Muscle of arm (tissue), 14 donors: ENCODE measurements around the gene TBCE. TPM values are rescaled to one million over a fixed set of nuclear protein-coding genes. Genes with fewer than 3 reads are reported as not detected.

ENCODE experiments used
- DNase-seq: peaks from one replicate; pipeline ENCODE4 v3.0.0-alpha.2; 2013
- long read RNA-seq, 11 donors: transcript quantifications; one replicate each; lab custom pipeline, GENCODE V29; 2026
- polyA plus RNA-seq, 12 donors: library from polyadenylated mRNA; unstranded; fragments of 120-200 nt; gene quantifications; one replicate each; pipeline ENCODE4 v1.2.1, GENCODE V29; 2013; ENCODE audit not compliant: insufficient read length in 12 of 12

Gene TBCE, protein sequence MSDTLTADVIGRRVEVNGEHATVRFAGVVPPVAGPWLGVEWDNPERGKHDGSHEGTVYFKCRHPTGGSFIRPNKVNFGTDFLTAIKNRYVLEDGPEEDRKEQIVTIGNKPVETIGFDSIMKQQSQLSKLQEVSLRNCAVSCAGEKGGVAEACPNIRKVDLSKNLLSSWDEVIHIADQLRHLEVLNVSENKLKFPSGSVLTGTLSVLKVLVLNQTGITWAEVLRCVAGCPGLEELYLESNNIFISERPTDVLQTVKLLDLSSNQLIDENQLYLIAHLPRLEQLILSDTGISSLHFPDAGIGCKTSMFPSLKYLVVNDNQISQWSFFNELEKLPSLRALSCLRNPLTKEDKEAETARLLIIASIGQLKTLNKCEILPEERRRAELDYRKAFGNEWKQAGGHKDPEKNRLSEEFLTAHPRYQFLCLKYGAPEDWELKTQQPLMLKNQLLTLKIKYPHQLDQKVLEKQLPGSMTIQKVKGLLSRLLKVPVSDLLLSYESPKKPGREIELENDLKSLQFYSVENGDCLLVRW
- polyA plus RNA-seq, result 10 to 100 TPM in 11 of 12 donors, not detected in 1; 32.2 to 64.2 (median 56.0) TPM
- long read RNA-seq, donor 1, full-length matches to known transcripts, result 3 of 13 reads
- long read RNA-seq, donor 1, partial matches to known transcripts, result 10 of 13 reads
- long read RNA-seq, donor 1, other reads (novel, unspliced or antisense), result 0 of 13 reads
- long read RNA-seq, donor 2, full-length matches to known transcripts, result 13 of 13 reads
- long read RNA-seq, donor 2, partial matches to known transcripts, result 0 of 13 reads
- long read RNA-seq, donor 2, other reads (novel, unspliced or antisense), result 0 of 13 reads
- long read RNA-seq, donor 3, full-length matches to known transcripts, result 6 of 6 reads
- long read RNA-seq, donor 3, partial matches to known transcripts, result 0 of 6 reads
- long read RNA-seq, donor 3, other reads (novel, unspliced or antisense), result 0 of 6 reads
- long read RNA-seq, donor 4, partial matches to known transcripts, result 0 of 3 reads
- long read RNA-seq, donor 4, other reads (novel, unspliced or antisense), result 0 of 3 reads
- long read RNA-seq, donor 5, full-length matches to known transcripts, result 8 of 17 reads
- long read RNA-seq, donor 5, partial matches to known transcripts, result 0 of 17 reads
- long read RNA-seq, donor 5, other reads (novel, unspliced or antisense), result 9 of 17 reads
- long read RNA-seq, donor 6, full-length matches to known transcripts, result 6 of 6 reads
- long read RNA-seq, donor 6, partial matches to known transcripts, result 0 of 6 reads
- long read RNA-seq, donor 6, other reads (novel, unspliced or antisense), result 0 of 6 reads
- long read RNA-seq, donor 7, full-length matches to known transcripts, result 4 of 4 reads
- long read RNA-seq, donor 7, partial matches to known transcripts, result 0 of 4 reads
- long read RNA-seq, donor 7, other reads (novel, unspliced or antisense), result 0 of 4 reads
- long read RNA-seq, donor 8, full-length matches to known transcripts, result 7 of 19 reads
- long read RNA-seq, donor 8, partial matches to known transcripts, result 7 of 19 reads
- long read RNA-seq, donor 8, other reads (novel, unspliced or antisense), result 5 of 19 reads
- long read RNA-seq, donor 9, full-length matches to known transcripts, result 5 of 5 reads
- long read RNA-seq, donor 9, partial matches to known transcripts, result 0 of 5 reads
- long read RNA-seq, donor 9, other reads (novel, unspliced or antisense), result 0 of 5 reads
- long read RNA-seq, donor 10, full-length matches to known transcripts, result 3 of 3 reads
- long read RNA-seq, donor 10, partial matches to known transcripts, result 0 of 3 reads
- long read RNA-seq, donor 10, other reads (novel, unspliced or antisense), result 0 of 3 reads
- long read RNA-seq, donor 11, full-length matches to known transcripts, result 9 of 9 reads
- long read RNA-seq, donor 11, partial matches to known transcripts, result 0 of 9 reads
- long read RNA-seq, donor 11, other reads (novel, unspliced or antisense), result 0 of 9 reads

GRCh38 chr1:235367000-235367908 lies at the start of gene TBCE:
TSS of gene TBCE (plus strand) at chr1:235367427. CDS start at chr1:235380050, 12,623 bp downstream.
- DNase-seq, result peak; percentile 98

DNA sequence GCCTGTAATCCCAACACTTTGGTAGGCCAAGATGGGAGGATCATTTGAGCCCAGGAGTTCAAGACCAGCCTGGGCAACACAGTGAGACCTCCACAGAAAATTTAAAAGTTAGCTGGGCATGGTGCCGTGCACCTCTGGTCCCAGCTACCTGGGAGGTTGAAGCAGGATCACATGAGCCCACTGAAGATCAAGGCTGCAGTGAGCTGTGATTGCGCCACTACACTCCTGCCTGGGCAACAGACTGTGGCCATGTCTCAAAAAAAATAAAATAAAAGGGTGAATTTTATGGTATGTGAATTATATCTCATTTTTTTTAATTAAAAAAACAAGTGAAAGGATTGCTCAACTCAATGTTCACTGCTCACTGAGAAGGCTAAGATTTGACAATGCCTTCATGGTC lies 48.0 kb upstream of the TBCE start:
- no peak for DNase-seq

GRCh38 chr1:235320521-235321179 lies 46.6 kb upstream of the TBCE start:
- DNase-seq, result no peak

DNA sequence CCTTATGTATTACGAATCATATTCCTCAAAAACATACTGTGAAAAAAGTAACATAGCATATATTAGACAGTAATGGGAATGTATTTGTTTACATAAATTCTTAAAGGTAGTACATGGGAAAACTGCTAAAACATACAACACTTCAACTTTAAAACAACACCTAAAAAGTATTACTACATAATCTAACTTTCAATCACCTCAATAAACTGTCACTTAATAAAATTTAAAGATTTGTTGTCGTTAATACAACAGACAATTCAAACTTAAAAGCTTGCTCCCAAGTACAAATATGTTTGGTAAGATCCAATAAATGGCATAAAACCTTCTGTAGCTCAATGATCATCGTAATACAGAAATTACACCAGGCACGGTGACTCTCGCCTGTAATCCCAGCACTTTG lies 42.9 kb upstream of the TBCE start:
- DNase-seq, result no peak

DNA sequence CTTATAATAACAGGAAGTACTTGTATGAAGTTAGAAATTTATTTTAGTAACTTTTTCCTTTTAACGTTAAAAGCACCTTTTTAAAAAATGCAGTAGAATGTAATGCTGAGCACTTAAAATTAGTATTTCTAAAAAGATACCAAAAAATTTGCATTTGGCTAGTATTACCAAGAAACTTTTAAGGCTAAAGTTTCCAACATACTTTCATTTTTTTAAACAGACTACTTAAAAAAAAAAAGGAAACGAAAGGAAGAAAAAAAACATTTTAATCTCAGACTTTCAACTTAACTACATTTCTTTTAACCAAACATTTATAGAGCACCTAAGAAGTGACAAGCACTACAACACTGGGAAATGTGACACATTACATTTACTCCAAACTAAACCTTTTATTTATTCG lies 42.1 kb upstream of the TBCE start:
- no peak for DNase-seq

- no peak for DNase-seq
Measured at GRCh38 chr1:235325854-235326253, 41.4 kb upstream of the TBCE start.

GRCh38 chr1:235326719-235327558 lies 40.3 kb upstream of the TBCE start:
- DNase-seq, result peak; percentile 40

DNA sequence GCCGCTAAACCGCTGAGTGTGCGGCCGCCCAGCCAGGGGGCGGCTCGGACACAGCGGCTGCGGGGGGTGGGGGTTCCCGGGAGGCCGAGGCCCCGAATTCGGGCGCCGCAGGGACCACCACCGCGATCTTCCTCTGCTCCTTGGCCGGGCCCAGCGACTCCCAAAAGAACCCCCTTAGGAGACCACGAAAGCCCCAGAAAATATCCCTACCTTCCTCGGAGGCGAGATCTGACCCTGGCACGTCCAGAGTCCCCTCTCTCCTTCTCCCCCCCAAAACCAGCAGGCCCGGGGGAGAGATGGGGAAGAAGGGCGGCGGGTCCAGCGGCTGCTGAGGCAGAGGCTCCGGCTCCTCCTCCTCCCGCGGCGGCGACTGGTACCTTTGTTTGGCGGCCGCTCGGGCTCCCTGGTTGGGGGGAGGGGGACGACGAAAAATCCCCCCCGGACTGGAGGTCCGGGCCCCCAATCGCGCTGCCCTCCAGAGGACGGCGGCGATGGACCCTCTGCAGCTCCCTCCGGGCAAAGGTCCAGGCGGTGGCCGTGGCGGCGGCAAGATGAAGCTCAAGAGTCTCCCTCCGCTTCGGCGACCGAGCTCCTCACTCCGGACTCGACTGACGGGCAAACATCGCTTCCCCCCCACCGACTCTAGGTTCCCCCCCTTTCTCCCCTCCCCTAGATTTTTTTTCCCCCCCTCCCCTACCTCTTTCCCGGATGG lies 39.5 kb upstream of the TBCE start, which contains the start of gene ARID4B:
ARID4B (minus strand) TSS at position 621 of the 712 bp plus-strand sequence. CDS start 1,260 bp downstream, outside the sequence.
- DNase-seq, result no peak

DNA sequence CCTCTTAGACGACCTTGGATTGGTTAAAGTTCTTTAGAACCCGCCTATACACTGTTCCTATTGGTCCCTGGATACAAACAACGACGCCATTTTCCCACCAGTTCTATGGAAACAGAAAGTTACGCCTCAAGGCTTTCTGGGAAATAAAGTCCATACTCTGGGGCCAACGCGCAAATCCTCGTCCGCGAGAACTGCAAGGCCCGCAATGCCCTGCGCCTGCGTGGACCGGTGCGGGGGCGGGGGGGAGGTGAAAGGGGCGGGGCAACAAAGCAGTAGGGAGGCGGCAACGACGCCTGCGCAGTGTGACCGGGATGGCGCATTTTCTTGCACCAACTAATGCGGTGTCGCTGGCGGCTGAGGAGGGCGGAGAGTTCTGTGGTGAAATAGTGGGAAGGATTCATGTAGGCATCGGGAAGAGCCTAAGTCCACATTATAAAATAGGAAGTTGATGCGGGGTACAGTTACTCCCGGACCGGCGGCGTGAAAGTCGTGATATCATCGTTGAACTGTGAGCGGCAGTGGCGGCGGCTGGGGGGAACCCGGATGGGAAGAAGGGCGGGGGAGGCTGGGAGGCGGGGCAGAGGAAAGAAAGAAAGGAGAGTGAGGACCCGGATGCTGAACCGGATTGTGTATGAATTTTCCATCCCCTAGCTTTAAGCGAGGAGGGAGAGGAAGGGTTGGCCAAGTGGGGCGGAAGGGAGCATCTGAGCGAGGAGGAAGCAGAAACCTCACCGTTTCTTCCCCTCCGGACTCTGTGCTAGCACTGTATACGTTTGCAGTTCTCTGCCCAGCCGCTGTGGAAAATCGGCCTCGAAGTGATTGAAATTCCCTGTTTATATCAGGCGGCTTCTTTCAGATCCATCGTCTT lies 38.7 kb upstream of the TBCE start, which contains the start of gene GGPS1:
GGPS1 (plus strand) TSS at position 300 of the 868 bp plus-strand sequence. CDS start 6,695 bp downstream, outside the sequence.
- DNase-seq, result peak; percentile 99

DNA sequence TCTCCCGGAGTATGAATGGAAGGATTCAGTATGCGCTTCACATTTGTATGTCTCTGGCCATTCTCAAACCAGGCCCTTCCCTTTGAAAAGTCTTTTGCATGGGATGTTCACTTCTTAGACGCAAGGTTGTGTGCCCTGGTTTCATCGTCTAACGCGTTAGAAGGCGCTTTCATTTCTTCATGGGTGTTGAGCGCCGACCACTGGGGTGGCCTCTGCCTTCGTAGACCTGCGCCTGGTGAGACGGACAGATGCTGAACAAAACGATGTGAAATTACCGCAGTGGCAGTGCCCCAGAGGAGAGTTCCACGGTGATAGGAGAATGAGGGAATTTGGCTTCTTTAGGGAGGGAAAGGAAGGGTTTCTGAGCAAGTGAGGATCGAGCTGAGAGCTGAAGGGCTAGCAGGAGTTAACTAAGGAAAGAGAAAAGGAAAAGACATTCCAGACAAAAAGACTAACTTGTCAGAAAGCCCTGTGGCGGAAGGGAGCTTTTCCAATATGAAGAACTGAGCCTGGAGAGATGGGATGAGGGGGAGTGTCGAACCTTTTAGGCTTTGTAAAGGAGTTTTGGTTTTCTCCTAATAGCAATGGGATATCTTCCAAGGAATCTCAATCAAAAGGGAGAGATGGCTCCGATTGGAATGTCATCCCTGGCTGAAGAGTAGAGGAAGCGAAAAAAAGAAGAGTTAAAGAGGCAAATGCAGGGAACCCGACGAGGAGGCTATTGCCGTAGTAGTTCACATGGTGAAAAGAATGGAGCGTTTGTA lies 37.9 kb upstream of the TBCE start:
- no peak for DNase-seq

- no peak for DNase-seq
Measured at GRCh38 chr1:235330918-235331285, 36.3 kb upstream of the TBCE start.

- DNase-seq, result no peak
Measured at GRCh38 chr1:235331401-235331800, 35.8 kb upstream of the TBCE start.

- DNase-seq, result no peak
Measured at GRCh38 chr1:235336903-235337302, 30.3 kb upstream of the TBCE start.

- DNase-seq, result no peak
Measured at GRCh38 chr1:235339746-235340145, 27.5 kb upstream of the TBCE start.

GRCh38 chr1:235341334-235341733 lies 25.9 kb upstream of the TBCE start:
- DNase-seq, result no peak
